LHCN-M2 (cell line): ENCODE results near the gene MINDY4. TPM values are rescaled to one million over a fixed set of nuclear protein-coding genes. Genes with fewer than 3 reads are reported as not detected.

Source experiments
- DNase-seq: peaks from one replicate; pipeline ENCODE4 v3.0.0-alpha.2; 2012; ENCODE audit warnings: low read depth
- total RNA-seq: library from RNA; depleted of rRNA; stranded (reverse); fragments of >200 nt; gene quantifications from 2 replicates; pipeline ENCODE4 v1.2.3, GENCODE V29; 2014

The MINDY4 gene
- total RNA-seq, 1 experiment from 2014 or later: 3.7 TPM

DNA sequence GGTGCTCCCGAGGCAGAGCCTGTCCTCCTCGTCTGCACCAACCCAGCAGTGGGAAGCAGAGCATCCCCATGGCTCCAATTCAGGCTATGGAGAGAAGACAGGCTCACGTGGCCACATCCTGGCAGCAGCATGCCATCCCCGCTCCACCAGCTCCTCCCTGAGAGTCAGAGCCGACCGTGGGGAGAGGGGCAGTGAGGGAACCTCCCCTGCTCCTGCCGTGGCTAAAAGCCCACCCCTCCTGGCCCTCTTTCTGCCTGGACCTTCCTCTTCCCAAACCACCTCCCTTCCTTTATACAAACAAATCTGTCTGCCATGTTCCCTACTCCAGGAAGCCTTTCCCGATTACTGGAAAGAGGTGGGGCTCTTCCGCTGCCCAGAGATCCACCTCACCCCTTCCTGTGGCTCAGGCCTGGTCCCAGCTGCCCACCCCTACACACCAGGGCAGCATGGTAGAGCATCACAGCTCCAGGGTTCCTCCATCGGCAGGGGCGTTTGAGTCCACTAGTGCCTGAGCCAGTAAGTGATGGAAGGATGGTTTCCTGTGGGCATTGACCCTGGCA lies 129.7 kb downstream of the MINDY4 start:
- no peak for DNase-seq

DNA sequence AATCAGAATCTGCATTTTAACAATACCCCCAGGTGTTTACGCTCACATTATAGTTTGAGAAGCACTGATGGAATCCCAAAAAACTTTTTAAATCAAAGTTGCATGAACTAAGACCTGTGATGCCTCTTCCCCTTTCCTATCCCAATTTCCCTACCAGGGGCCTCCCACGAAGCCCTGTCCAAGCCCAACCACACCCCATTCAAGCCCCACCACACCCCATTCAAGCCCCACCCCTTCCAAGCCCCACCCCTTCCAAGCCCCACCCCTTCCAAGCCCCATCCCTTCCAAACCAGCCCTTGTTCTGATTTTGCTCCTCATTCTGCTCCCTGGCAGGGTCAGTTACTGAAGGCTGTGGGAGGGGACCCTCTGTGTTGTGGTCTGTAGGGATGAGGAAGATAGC lies 130.6 kb downstream of the MINDY4 start:
- DNase-seq: no peak

DNA sequence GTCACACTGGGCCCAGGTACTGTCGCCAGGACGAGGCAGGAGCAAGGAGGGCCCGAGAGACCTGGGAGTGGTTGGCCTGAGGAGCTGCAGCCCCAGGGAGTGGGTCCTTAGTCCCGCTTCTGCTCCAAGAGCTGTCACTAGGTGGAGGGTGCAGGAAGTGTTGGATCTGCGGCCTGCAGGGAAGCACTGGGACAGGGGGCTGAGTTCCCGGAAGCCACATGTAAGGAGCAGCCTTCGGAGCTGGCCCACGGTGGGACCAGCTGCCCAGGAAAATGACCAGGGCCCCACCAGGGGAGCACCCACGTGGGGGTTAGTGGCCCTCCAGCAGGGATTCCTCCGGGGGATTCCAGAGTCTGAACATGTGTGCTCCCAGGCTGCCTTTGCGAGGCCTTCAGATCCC lies 131.2 kb downstream of the MINDY4 start:
- no peak for DNase-seq

DNA sequence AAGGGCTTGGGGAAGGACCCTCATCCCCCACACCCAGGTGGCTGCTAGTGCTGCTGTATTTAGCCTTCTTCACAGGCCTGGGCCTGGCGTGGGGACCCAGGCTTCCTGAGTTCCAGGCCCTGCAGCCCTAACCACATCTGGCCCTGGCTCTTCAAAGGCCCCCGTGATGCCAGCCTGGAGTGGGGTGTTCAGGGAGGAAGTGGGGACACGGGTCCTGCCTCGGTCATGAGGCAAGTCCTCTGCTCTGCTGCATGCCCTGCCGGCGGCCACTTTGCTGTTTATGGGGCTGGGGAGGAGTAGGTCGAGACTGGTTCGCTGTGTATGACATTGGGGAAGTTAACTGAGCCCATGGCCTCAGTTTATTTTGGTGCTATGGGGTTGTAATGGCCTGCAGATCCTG lies 131.9 kb downstream of the MINDY4 start:
- DNase-seq: no peak

DNA sequence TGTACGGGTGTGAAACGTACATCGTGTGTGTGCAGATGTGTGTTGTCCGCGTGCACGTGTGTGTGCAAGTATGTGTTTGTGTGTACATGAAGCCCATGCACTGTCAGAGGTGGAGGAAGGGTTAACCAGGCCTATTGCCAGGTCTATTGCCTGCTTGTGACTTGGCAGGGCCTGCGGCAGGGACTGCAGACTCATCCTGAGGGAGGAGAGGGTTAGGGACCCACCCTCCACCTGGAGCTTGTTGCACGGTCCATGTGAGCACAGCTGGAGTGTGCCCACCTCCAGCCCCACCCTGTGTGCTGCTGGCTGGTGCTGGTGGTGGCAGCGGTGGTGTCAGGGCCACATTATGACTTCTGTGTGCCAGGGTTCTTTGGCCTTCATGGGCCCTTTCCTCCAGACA lies 133.3 kb downstream of the MINDY4 start:
- no peak for DNase-seq

DNA sequence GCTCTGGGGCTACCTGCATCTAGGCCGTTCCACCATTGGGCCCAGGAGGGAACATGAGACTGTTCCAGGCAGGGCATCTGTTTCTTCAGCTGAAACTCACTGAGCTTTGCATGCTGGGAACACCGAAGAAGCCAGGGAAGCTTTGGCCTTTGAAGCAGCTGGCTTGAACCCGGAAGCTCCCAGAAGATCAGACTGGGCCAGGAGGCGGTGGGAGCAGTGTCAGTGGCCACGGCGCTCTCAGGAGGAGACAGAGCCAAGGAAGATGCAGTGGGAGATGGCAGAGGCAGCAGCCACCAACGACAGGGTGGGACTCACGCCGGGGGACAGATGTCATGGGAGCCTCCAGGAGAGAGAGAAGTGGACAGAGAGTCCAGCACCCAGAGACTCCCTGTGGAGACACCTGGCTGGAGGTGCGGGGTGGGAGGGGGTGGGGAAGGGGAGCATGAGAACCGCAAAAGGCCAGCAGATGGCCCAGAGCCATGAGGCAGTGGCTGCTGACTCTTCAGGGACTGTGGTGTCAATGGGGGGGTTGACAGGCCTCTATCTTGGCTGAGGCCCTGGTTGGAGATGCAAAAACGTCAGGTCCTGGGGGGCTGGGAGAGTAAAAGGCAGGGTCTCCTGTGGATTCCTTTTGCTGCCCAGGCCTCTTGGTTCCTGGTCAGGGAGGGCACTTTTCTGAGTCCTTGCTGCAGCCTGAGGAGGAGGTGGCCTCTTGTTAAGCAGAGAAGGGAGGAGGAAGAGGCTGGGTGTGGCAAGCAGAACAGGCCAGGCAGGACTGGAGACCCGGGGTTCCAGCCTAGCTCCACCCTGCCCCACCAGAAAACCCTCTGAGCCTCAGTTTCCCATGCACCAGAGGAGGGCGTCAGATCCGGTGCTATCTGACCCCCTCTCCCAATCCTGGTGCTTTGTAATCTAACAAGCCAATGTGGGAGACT lies 134.1 kb downstream of the MINDY4 start:
- DNase-seq: no peak

DNA sequence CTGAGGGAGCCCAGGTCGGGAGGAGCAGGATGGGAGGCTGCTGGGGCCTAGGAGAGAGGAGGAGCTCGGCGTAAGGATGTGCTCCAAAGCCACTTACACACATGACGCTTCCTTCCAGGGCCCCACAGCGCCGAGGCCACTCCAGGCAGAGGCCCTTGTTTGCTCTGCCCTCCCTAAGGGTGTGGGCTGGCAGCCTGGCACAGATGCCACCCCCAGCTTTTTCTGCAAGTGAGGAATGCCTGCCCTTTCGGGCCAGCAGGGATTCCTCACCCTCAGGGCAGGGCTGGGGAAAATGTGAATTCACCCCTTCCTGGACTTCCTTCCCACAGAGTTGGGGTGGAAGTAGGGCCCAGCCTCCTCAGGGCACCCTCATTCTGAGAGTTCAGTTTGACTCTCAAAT lies 134.8 kb downstream of the MINDY4 start:
- no peak for DNase-seq

DNA sequence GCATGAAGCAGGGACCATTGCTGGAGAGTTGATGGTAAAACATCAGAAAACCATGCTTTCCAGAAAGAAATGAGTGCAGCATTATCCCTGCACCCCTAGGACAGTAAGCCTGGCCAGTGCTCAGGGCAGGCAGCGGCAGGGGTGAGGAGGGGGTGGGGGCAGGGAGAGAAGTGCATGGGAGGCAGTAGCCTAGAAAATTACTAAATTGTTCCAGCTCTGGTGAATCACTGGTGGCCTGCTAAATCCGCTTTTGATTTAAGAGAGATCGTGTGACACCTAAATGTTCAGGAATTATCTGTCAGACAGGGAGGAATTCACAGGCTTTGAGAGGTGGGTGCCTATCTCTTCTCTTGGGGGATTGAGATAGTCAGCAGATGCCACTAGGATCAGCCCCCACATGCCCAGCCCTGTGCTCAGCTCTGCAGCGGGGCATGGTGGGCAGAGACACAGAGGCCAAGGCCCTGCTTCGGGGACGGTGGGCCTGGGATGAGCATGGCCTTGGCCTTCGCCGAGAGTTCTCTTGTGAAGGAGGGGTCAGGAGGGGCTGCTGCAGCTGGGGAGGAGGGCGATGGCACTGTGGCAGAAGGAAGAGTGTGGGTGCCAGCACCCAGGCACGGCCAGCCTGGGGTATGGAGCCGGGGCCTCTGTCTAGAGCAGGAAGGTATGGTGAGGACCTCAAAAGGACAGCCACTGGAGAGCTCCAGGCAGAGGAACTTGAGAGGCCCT lies 135.5 kb downstream of the MINDY4 start:
- DNase-seq: peak; percentile 32

DNA sequence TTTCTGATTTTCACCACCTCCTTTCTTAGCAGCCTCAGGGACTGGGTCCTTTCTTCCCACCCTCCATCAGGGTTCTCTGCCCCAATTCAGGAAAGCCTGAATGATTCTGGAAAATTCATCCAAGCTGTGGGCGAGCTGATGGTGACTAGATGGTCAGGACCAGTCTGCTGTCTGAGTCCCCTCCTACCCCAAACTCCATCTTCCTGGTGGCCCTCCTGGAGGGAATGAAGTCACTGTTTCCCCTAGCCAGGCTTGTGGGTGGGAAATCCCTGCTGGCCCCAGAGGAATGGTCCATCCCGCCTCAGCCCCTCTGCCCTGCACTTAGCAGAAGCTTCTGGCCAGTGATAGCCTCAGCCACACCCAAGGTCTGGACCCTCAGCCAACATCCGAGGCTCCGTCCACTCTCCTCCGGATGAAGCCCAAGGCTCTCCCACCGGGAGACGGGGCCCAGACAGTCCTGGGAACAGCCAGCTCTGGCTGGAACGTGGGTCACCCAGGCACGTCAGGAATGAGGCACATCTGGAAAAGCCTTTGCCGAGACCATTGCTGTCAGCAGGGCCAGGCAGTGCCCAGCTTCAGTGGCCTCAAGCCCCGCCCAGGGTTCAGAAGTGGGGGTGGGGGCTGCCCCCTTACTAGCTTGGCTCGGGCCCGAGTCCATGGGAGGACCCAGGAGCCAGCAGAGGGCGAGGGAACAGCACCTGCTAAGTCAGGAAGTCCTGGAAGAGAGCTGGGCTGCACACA lies 136.5 kb downstream of the MINDY4 start:
- DNase-seq: no peak

DNA sequence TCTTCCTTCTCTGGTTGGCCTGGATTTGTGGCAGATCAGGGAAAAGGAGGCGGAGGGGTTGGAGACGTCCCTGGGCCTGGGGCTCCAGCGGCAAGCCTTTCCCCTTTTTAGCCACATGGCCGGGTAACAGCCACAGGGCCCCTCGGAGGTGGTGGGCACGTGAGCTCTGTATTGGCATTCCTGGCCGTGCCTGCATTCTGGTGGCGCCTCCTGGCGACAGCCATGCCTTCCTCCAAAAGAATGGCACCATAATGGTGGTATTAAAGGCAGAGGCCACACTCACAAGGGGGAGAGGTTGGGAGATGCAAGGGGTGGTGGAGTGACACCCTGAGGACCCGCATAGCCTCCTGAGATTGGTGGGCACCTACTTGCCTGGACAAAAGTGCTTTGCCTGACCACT lies 137.5 kb downstream of the MINDY4 start:
- DNase-seq: no peak

DNA sequence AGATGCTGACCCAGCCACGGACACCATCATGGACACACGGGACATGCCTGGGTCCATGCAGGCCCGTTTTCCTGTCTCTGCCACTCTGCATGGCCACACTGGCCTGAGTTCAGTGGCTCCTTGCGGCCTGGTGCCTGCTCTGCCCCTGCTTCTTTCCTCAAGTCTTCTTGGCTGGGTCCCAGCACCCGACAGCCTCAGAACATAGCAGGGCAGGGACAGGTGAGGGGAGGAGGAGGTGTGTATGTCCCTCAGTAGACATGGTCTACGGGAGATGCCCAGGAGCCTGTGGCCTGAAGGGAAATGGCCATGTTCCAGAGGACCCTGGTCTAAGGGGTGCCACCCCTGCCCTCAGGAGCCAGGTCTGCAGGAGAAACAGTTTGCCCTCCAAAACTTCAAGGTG lies 138.2 kb downstream of the MINDY4 start:
- no peak for DNase-seq

DNA sequence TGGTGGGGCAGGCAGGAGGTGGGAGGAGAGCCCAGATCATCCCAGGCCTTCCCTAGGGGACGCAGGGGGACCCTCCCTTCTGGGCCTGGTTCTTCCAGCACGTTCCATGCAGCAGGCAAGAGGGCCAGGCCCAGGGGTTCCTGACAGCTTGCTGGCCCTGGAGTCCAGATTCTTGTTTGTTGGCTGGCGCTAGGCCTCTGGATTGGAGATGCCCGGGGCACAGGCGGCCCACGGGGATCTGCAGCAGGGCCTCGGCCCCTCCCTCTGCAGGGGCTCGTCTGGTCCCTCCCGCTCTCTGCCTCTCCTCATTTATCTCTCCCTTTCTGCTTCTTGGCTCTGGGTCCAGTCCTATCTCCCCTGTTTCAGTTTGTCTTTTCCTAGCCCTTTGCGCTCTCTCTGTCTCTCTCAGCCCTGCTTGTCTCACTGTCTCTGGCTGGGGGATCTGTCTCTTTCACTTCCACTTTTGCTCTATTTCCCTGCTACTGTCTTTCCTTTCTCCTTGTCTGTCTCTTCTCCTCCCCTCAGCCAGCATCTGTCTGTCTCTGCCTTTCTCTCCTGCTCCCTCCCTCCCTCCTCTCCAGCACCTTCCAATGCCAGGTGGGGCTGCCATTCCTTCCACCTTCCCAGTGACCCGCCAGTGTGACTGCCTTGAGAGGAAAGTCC lies 139.3 kb downstream of the MINDY4 start:
- no peak for DNase-seq

DNA sequence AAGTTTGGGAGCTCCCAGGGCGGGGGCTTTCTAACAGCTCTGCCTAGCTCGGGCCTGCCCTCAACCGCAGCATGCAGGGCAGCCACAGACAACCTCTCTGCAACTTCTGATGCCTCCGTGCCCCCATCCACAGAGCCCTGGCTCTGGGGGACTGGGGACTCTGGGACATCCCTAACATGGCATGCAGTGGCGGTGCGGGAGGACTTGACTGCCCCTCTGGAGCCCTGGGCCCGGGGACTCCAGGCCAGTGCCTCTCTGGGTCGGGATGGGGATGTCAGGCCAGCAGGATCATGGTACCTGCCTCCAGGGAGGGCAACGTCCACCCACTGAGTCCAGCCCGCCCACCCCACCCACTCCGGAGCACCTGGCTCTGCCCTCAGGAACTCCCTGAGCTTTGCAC lies 139.9 kb downstream of the MINDY4 start:
- DNase-seq: no peak

DNA sequence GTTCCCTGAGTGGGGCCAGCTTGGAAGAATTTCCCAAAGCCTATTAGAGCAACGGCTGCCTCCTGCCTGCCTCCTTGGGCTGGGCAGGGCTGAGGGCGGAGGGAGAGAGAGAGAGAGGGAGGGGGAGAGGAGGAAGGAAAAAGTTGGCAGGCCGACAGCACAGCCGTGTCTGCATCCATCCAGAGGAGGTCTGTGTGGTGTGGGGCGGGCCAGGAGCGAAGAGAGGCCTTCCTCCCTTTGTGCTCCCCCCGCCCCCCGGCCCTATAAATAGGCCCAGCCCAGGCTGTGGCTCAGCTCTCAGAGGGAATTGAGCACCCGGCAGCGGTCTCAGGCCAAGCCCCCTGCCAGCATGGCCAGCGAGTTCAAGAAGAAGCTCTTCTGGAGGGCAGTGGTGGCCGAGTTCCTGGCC lies 140.3 kb downstream of the MINDY4 start, which contains the start of gene AQP1:
Gene AQP1, plus strand, starts transcription at position 293 of the 409 bp plus-strand sequence. Its CDS starts 57 bp downstream, at position 350.
- DNase-seq: no peak

DNA sequence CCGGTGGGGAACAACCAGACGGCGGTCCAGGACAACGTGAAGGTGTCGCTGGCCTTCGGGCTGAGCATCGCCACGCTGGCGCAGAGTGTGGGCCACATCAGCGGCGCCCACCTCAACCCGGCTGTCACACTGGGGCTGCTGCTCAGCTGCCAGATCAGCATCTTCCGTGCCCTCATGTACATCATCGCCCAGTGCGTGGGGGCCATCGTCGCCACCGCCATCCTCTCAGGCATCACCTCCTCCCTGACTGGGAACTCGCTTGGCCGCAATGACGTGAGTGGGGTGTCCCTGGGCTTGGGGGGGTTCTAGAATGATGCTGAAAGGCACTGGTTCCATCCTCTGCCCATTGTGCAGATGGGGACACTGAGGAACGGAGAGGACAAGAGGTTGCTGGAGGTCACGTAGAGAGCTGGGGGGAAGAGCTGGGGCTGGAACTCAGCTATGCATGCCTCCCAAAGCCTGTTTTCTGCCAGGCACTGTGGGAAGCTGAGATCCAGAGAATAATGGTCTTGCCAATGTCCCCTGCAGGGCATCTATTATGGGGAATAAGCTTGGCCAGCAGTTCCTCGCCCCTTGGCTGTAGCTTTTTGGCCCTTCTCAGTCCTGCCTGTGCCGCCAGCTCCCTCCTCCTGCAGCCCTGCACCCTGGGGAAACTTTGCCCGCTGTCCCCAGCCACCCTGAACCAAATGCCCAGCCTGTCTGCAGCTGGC lies 141.0 kb downstream of the MINDY4 start:
- no peak for DNase-seq

DNA sequence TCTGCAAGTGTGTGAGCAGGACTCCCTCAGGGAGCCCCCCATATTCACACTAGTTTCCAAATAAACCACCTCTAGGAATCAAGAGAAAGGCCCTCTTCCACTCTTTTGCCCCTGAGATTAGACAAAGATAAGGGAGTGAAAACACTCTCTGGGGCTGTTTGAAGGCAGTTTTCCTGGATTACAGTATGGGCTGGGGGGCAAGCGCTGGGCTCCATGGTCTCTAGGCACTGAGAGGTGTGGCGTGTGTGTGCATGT lies 141.4 kb downstream of the MINDY4 start:
- DNase-seq: no peak

DNA sequence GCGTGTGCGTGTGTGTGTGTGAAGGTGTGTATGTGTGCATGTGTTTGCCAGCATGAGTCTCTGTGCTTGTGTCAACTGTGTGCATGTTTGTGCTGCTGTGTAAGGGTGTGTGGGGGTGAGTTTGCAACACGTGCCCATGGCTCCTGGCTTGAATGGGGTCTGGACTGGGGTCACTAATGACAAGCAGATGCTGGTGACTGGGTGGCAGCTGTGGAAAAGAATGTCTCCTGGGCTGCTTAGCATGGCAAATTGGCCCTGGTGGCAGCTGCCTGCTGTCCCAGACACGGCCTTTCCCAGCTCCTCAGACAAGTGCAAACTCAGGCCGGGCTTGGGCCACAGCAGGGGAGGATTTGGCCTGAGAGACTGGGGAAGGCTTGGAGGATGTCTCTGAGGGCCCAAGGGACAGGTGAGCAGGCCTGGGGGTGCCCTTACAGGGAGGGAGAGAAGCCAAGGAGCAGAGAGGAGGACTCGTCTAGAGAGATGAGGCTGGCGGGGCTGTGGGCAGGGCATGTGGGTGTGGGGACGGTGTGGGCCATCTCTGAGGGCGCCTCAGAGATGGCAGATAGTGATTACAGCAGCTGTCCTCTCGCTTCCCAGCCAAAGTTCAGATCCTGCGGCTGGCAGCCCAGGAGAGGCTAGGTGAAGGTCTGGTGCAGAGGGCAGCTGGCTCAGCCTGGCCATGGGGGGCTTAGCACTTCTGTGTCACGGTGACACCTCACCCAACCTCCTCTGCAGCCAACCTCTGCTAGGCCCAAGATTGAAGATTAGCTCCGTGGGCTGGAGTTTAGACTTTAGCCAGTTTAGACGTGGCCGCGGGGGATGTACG lies 142.0 kb downstream of the MINDY4 start:
- no peak for DNase-seq

DNA sequence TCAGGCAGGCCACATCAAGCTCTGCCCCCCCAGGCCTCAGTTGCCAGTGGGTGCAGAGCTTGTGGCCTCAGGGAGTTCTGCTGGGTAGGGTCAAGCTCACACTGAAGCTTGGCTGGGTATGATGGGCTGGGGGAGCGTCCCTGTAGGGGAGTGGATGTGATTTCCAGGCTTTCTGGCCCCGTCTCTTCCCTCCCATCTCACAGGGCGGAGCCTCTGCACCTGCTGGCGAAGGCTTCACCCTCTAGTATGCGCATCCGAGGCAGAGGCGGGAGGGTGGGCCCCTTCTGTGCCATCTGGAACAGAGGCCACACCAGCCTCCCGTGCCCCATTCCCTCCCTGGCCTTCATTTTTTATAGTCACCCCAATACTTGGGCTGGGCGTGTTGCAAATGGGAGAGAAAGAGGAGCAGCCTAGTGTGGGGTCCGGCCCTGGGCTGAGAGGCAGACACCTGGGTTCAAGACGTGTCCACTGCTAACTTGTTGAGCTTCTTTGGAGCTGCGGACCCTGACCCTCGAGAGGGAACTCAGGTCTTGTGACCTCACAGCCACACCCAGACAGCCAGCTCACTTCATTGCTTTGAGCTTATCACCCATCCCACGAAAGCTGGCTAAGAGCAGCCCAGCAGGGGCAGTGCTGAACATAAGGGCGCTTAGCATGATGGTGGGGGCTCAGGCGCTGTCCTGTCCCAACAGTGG lies 142.8 kb downstream of the MINDY4 start:
- no peak for DNase-seq

DNA sequence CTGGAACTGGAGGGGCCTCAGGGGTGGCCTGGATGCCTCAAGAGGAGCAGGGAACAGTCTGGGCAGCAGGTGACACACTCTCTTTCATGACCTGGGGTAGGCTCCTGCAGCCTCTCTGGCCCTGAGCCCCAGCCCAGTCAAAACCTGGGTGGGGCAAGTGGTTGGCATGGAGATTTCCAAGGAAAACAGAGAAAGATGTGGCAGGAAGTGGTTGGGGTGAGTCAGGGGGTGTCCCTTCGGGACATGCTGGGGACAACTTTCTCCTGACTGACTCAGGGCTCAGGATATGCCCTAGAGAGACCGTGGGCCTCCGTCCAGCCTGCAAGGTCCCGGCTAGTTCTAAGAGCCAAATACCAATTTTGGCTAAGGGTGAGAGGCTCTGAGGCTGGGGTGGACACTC lies 143.4 kb downstream of the MINDY4 start:
- DNase-seq: peak; percentile 84
